HCT116 (cell line): Measurements from ENCODE around the gene SETDB1. TPM values are rescaled to one million over a fixed set of nuclear protein-coding genes. Genes with fewer than 3 reads are reported as not detected.

ENCODE experiments used
- ATAC-seq: fragments of 200-7000 bp; cut with Tn5 transposase; 2 replicates; pipeline ENCODE4 v1.9.1; 2020; ENCODE audit warnings: mild to moderate bottlenecking, moderate library complexity
- BruUV-seq: library from RNA; stranded (reverse); fragments of 400-500 nt; replicated peaks from 2 replicates; lab custom pipeline; 2021; lab: Mats Ljungman, UMichigan
- CTCF ChIA-PET: fragments of 300-600 bp; sonication (Branson Sonifier 250); formaldehyde crosslinking; loops from one replicate; lab custom pipeline; 2021; ENCODE audit warnings: antibody characterized with exemption; lab: Charles Lee
- POLR2A ChIA-PET: fragments of 300-600, 350-600 bp; sonication (Branson Sonifier 250); formaldehyde crosslinking; loops from one replicate; lab custom pipeline; 2021; ENCODE audit warnings: antibody characterized with exemption; lab: Charles Lee
- RAD21 ChIA-PET, 2 experiments: fragments of 300-600 bp; sonication (Branson Sonifier 250); formaldehyde crosslinking; loops; one replicate each; lab custom pipeline; 2023; ENCODE audit warnings: low total read pairs in 2 of 2; ENCODE audit not compliant: uncharacterized antibody in 2 of 2, unreplicated experiment in 2 of 2, low non-redundant PET in 1 of 2; lab: Charles Lee
- DNase-seq: peaks from one replicate; pipeline ENCODE4 v3.0.0-alpha.2; 2010; ENCODE audit warnings: low read depth, low spot score
- H2AFZ ChIP-seq: fragments of 200-600 bp; shearing (Covaris generic), sonication (generic); 2 replicates; pipeline ENCODE4 v1.6.1; 2017; ENCODE audit warnings: low read depth, mixed run types, mixed read lengths, antibody characterized with exemption, low read length; ENCODE audit not compliant: poor library complexity, severe bottlenecking
- H3K27ac ChIP-seq: 2 replicates; pipeline ENCODE4 v1.5.1; 2012; ENCODE audit warnings: low read depth, low read length
- H3K27me3 ChIP-seq: fragments of 200-600 bp; sonication (generic); 2 replicates; pipeline ENCODE4 v1.6.1; 2016; ENCODE audit warnings: mixed run types, low read length, mixed read lengths; ENCODE audit not compliant: insufficient read depth
- H3K36me3 ChIP-seq, 2 experiments: fragments of 200-500 bp in 1 of 2; fragments of 200-600 bp in 1 of 2; sonication (Bioruptor generic) in 1 of 2; sonication (generic) in 1 of 2; 2 replicates each; pipeline versions ENCODE4 v1.5.1 to v1.6.1; 2014 to 2016; ENCODE audit warnings: low read length in 2 of 2, inconsistent platforms in 1 of 2, mixed read lengths in 1 of 2, mixed run types in 1 of 2; ENCODE audit not compliant: insufficient read depth in 2 of 2, control insufficient read depth in 1 of 2
- H3K4me1 ChIP-seq, 2 experiments: fragments of 200-600 bp in 1 of 2; sonication (generic) in 1 of 2; 2 replicates each; pipeline versions ENCODE4 v1.5.1 to v1.6.1; 2012 to 2017; ENCODE audit warnings: low read length in 2 of 2, inconsistent platforms in 1 of 2, mild to moderate bottlenecking in 1 of 2, mixed read lengths in 1 of 2, mixed run types in 1 of 2, moderate library complexity in 1 of 2; ENCODE audit not compliant: insufficient read depth in 2 of 2, control insufficient read depth in 1 of 2
- H3K4me2 ChIP-seq: fragments of 200-600 bp; sonication (generic); 2 replicates; pipeline ENCODE4 v1.6.1; 2017; ENCODE audit warnings: mixed run types, low read length, mixed read lengths
- H3K4me3 ChIP-seq, 2 experiments: fragments of 200-600 bp in 1 of 2; sonication (generic) in 1 of 2; replicated peaks in 1 of 2; 2 replicates each; pipeline ENCODE4 v1.5.1; 2011 to 2016; ENCODE audit warnings: low read length in 2 of 2, control low read depth in 1 of 2, low read depth in 1 of 2, mild to moderate bottlenecking in 1 of 2, mixed read lengths in 1 of 2, mixed run types in 1 of 2
- H3K79me2 ChIP-seq: fragments of 200-600 bp; sonication (generic); 2 replicates; pipeline ENCODE4 v1.6.1; 2017; ENCODE audit warnings: mild to moderate bottlenecking, mixed run types, low read length, moderate library complexity, mixed read lengths; ENCODE audit not compliant: insufficient read depth
- H3K9ac ChIP-seq: fragments of 200-600 bp; sonication (generic); 2 replicates; pipeline ENCODE4 v1.6.1; 2016; ENCODE audit warnings: low read length, mixed read lengths
- H3K9me2 ChIP-seq: fragments of 200-600 bp; sonication (generic), shearing (Covaris generic); 2 replicates; pipeline ENCODE4 v1.6.1; 2017; ENCODE audit warnings: mixed run types, mild to moderate bottlenecking, moderate library complexity; ENCODE audit not compliant: insufficient read depth
- H3K9me3 ChIP-seq, 2 experiments: fragments of 200-500 bp in 1 of 2; fragments of 200-600 bp in 1 of 2; sonication (Bioruptor generic) in 1 of 2; sonication (generic) in 1 of 2; 2 replicates each; pipeline ENCODE4 v1.6.1; 2014 to 2017; ENCODE audit warnings: low read length in 2 of 2, mixed read lengths in 2 of 2, inconsistent platforms in 1 of 2, low read depth in 1 of 2, mild to moderate bottlenecking in 1 of 2, mixed run types in 1 of 2, moderate library complexity in 1 of 2; ENCODE audit not compliant: control insufficient read depth in 1 of 2, insufficient read depth in 1 of 2
- H4K20me1 ChIP-seq: fragments of 200-600 bp; sonication (generic), shearing (Covaris generic); 2 replicates; pipeline ENCODE4 v1.6.1; 2017; ENCODE audit warnings: mixed run types, mild to moderate bottlenecking, moderate library complexity; ENCODE audit not compliant: insufficient read depth
- ATF3 ChIP-seq: IDR thresholded peaks from 2 replicates; pipeline ENCODE4 v1.6.1; 2012
- EZH2phosphoT487 ChIP-seq: fragments of 200-600 bp; IDR thresholded peaks from 2 replicates; pipeline ENCODE4 v1.6.1; 2018; ENCODE audit warnings: antibody characterized with exemption, borderline replicate concordance
- JUND ChIP-seq: IDR thresholded peaks from 2 replicates; pipeline ENCODE4 v1.6.1; 2012
- POLR2AphosphoS5 ChIP-seq: IDR thresholded peaks from 2 replicates; pipeline ENCODE4 v1.6.1; 2011; ENCODE audit warnings: mild to moderate bottlenecking, low read depth, low read length, moderate library complexity
- REST ChIP-seq: IDR thresholded peaks from 2 replicates; pipeline ENCODE4 v1.6.1; 2012; ENCODE audit warnings: low read depth
- SRF ChIP-seq: IDR thresholded peaks from 2 replicates; pipeline ENCODE4 v1.6.1; 2012; ENCODE audit warnings: low read depth
- intact Hi-C: fragments of 100-400 bp; cut with micrococcal nuclease; formaldehyde crosslinking; loops from 2 replicates; pipeline ENCODE4 v1.10.0; 2022
- total RNA-seq: library from RNA; stranded (reverse); gene quantifications from one replicate; pipeline ENCODE4 v1.2.1, GENCODE V29; 2021; ENCODE audit not compliant: unreplicated experiment

The SETDB1 gene
- total RNA-seq, 1 experiment from 2014 or later = 54.3 TPM

- no peak overlapping the region for H2AFZ ChIP-seq
- H3K27me3 ChIP-seq = no peaks in the 10 kb centered on the region
- intact Hi-C loops = no loop called here
- H3K27ac ChIP-seq = no peak overlapping the region
- no peak overlapping the region for H3K4me3 ChIP-seq
- H3K36me3 ChIP-seq = peaks cover 33 to 70% of the 10 kb centered on the region in 2 experiments
- no peak overlapping the region for H3K9ac ChIP-seq
- BruUV-seq = TSS peak; percentile 12
- POLR2A ChIA-PET = interaction anchor here (1.2 kb wide), 1 partner anchor 10 kb away, joined by 5 read pairs; no protein-coding TSS in a partner anchor
- RAD21 ChIA-PET = no interaction called here
- no peak overlapping the region for H3K4me2 ChIP-seq
- H3K9me3 ChIP-seq = no peaks in the 10 kb centered on the region
- CTCF ChIA-PET = no interaction called here
- H4K20me1 ChIP-seq = no peaks in the 10 kb centered on the region
- ATAC-seq = peak; percentile 34; the same call in 1 of the 2 replicates
- H3K9me2 ChIP-seq = no peaks in the 10 kb centered on the region
- TF ChIP-seq POLR2AphosphoS5 (no peak; the same call in 1 of the 2 replicates), EZH2phosphoT487 (no peak), SRF (no peak), ATF3 (no peak), JUND (no peak), REST (no peak)
- H3K4me1 ChIP-seq = peaks cover 0 to 2% of the 10 kb centered on the region in 2 experiments; a peak in 1 of 4 replicates
- H3K79me2 ChIP-seq = peaks cover 31% of the 10 kb centered on the region
- DNase-seq = no peak
Observed at GRCh38 chr1:150966011-150966410, 39.8 kb downstream of the SETDB1 start.
